Measurements from ENCODE around the gene ANKRD22.

DNA sequence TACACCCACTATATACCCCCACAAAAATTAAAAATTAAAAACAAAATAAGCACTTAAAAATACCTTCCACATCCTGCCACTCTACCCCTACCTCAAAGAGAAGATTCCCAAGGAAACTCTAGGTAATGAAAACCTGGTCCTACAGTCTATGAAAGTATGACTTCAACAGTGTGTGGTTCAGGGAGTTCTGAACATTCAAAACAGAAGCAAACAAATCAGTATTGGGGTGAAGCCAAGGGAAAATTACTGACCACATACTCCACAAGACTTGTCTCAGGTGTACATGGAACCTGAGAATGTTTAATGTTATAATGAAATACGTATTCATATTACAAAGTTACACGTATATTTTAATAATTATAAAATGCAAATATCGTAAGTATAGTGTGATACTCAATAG, 69.4 kb downstream of the ANKRD22 start:
- TF ChIP-seq, protein P1, sequence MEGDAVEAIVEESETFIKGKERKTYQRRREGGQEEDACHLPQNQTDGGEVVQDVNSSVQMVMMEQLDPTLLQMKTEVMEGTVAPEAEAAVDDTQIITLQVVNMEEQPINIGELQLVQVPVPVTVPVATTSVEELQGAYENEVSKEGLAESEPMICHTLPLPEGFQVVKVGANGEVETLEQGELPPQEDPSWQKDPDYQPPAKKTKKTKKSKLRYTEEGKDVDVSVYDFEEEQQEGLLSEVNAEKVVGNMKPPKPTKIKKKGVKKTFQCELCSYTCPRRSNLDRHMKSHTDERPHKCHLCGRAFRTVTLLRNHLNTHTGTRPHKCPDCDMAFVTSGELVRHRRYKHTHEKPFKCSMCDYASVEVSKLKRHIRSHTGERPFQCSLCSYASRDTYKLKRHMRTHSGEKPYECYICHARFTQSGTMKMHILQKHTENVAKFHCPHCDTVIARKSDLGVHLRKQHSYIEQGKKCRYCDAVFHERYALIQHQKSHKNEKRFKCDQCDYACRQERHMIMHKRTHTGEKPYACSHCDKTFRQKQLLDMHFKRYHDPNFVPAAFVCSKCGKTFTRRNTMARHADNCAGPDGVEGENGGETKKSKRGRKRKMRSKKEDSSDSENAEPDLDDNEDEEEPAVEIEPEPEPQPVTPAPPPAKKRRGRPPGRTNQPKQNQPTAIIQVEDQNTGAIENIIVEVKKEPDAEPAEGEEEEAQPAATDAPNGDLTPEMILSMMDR (IDR thresholded peaks at IDR 0.05) = no peak
- no peak for TF ChIP-seq EZH2 (IDR thresholded peaks at IDR 0.05; ENCODE audit: borderline replicate concordance, insufficient read depth, low read depth, low read length, poor library complexity, severe bottlenecking)
